Dermis blood vessel endothelial cell (primary cell): Measurements from ENCODE around the gene PTPN9. TPM values are rescaled to one million over a fixed set of nuclear protein-coding genes. Genes with fewer than 3 reads are reported as not detected.

Source experiments
- total RNA-seq: library from RNA; depleted of rRNA; stranded (reverse); fragments of >200 nt; gene quantifications from 2 replicates; pipeline ENCODE4 v1.2.3, GENCODE V29; 2014

Gene PTPN9
- total RNA-seq, 1 donor from 2014 or later, result 17.7 TPM

Other genes with a start within 250 kb of the PTPN9 start
- gene COMMD4, start 243.3 kb downstream of the PTPN9 start, total RNA-seq, result 74.2 and 84.6 TPM in 2 replicates
- 21.7 and 35.6 TPM in 2 replicates for gene NEIL1, start 232.3 kb downstream of the PTPN9 start, total RNA-seq
- gene MAN2C1, start 210.7 kb downstream of the PTPN9 start, total RNA-seq, result 102 and 192 TPM in 2 replicates
- gene SIN3A, start 127.6 kb downstream of the PTPN9 start, total RNA-seq, result 32.0 and 40.8 TPM in 2 replicates
- 23.6 and 25.2 TPM in 2 replicates for gene SNUPN, start 46.4 kb upstream of the PTPN9 start, total RNA-seq
- gene IMP3, start 60.9 kb upstream of the PTPN9 start, total RNA-seq, result 81.7 and 138 TPM in 2 replicates
- gene SNX33, start 68.6 kb upstream of the PTPN9 start, total RNA-seq, result 13.8 and 19.1 TPM in 2 replicates
- 0.19 and 0.68 TPM in 2 replicates for gene CSPG4, start 133.5 kb upstream of the PTPN9 start, total RNA-seq